Stimulated activated CD4-positive, alpha-beta T cell treated with anti-CD3 and anti-CD28 coated beads, Interleukin-15, amount 100 ng/mL, for 24 hours (primary cell): Measurements from ENCODE around the gene NANOG.
A peak's percentile ranks its signal among the peaks of the same experiment; 100 is the strongest.
"Not testable (repeated sequence)": the region's sequence is repeated elsewhere in the genome, so short reads cannot be mapped to it uniquely, and the experiment has no call there.

Source experiments
- DNase-seq: peaks from one replicate; pipeline ENCODE4 v3.0.0-alpha.2; 2020

NANOG gene

DNA sequence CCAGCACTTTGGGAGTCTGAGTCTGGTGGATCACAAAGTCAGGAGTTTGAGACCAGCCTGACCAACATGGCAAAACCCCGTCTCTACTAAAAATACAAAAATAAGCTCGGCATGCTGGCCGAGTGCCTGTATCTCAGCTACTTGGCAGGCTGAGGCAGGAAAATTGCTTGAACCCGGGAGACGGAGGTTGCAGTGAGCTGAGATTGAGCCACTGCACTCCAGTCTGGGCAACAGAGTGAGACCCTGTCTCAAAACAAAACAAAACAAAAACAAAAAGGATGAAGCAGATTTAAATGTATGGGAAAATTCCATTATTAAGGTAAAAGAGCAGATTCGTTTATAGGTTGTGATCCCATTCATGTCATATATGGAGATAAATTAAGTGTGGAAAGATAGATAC lies 17.1 kb downstream of the NANOG start:
- DNase-seq: not testable (repeated sequence)

DNA sequence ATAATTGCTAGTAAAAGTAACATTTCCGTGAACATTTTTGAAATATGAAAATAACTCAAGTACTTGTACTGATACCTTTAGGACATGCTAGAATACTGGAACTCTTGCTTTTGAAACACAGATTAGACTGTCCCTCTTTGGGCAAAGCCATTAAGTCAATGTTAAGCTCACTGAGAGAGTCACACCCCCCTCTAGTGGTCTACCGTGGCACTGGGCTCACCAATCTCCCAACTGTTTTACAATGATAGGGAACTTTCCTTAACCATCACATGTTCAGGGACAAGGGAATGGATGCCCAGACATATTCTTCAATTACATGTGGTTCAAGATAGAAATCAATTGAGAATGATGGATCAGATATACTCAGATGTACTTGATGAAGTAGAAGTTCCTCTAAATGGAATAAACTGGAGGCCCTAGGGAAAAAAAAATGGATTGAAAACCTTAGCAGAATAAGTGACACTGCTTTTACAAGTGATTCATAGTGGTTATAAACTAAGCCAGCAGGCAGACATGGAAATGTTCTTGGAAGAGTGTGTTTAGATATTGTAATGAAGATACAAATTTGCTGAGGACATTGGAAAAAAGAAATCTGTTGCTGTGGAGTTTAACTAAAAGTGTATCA lies 17.8 kb downstream of the NANOG start:
- peak; percentile 76 for DNase-seq

DNA sequence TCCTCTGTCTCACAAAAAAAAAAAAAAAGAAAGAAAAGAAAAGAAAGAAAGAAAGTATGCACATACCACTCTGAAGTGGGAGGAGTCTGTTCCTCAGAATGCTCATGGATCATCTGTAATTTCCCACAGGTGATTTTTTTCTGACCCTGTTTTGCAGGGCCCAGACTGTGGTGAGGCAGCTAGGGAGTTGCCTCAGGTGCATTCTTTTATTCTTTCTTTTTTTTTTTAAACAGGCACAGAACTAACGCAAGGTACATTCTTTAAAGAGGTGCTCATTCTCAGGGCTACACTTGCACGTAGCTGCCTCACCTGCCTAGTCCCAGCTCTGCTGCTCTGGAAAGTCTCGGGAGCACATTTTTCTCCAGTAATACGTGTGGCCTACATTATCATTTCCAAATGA lies 36.6 kb downstream of the NANOG start:
- DNase-seq: not testable (repeated sequence)

DNA sequence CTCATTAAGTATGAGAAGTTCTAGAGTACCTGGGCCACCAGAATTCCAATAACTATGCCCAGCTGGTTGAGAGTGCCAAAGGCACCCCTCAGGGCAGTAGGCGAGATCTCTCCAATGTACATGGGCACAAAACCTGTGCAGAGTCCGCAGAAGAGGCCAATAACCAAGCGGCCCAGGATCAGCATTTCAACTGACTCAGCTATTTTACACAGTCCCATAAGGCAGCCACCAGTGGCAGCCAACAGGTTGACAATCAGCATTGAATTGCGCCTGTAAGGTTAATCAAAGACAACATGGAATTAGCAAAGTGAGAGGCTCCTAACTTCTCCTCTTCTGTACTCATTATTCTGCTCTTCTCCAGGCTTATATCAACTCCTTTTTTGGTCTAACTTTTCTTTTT lies 40.5 kb downstream of the NANOG start:
- DNase-seq: not testable (repeated sequence)

DNA sequence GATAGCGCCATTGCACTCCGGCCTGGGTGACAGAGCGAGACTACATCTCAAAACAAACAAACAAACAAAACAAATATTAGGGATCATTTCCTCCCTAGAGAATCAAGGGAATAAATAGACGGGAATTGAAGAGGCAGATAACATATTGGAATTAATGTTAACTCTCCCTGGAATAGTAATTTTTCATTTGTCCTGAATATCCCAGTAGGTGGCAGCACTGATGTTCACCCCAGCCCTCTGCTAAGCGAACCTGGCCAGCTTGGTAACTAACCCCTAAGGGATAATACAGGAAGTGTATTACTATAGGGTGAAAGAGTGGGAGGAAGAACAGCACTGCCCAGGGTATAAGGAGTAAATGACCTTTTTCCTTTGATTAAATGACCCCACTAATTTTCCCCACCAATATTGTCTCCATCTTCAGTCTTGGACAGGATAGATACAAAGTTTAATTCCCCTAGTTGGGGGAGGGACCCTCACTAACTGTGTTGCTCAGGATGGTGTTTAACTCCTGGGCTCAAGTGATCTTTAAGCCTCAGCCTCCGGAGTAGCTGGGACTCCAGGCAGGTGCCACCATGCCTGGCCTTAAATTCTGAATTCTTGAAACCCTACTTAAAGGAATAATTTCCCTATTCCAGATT lies 43.0 kb downstream of the NANOG start:
- peak; percentile 22 for DNase-seq

DNA sequence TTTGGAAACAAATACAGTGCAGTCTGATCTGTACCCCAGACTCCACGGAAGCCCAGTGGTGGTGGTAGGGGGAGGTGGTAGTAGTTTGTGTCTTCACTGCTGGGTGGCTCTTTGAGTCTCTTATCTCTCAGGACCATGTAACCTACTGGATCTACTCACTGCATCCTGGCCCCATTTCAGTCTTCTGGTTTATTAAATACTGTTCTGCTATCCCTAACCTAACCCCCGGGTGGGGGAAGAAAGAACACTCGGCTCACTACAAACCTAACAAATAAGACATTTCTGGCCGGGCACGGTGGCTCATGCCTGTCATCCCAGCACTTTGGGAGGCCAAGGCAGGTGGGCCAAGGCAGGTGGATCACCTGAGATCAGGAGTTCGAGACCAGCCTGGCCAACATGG lies 44.0 kb downstream of the NANOG start:
- not testable (repeated sequence) for DNase-seq

DNA sequence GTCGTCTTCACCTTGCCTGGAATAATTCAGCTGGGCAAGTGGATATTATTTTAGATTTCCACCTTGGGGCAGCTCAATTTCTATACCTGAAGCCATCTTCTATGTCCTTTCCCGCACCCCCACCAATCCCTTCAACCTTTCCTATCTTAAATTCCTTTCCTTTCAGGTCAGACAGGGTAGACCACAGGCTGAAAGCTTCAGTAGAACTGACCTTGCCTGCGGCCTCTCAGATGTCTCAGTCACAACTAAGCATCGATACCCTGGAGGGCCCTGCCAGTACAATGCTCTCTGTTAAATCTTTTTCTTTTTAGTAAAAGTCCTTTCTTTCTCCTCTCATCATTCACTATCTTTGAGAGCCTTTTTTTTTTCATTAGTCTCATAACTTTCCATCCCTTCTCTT lies 44.6 kb downstream of the NANOG start:
- DNase-seq: no peak

DNA sequence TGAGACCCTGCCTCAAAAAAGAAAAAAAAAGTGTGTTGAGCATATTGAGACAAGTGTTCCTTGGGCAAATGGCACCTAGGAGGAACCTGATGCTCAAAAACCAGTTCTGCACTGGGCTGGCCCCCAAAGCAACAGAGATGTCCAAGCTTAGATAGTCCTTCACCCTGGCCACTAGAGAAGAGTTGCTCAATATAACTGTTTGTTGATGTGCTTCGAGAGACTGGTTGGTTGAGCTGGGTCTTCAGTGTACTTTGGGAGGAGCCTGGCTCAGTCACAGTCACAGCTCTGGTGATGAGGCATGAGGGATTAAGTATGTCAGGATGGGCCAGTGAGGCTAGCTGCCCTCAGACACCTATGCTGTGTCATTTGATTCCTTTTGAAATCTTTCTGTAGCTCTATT lies 45.5 kb downstream of the NANOG start:
- no peak for DNase-seq

DNA sequence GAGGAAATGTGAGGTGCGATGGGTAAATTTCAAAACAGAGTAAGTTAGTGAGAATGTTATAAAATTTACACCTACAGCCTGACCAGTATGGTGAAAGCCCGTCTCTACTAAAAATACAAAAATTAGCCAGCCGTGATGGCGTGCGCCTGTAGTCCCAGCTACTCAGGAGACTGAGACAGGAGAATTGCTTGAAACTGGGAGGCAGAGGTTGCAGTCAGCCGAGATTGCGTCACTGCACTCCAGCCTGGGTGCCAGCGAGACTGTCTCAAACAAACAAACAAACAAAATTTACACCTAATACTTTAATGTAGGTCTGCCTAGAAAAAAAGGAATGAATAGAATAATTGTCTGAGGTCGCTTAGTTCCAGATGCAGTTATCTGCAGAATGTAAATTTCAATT lies 45.9 kb downstream of the NANOG start:
- DNase-seq: no peak

DNA sequence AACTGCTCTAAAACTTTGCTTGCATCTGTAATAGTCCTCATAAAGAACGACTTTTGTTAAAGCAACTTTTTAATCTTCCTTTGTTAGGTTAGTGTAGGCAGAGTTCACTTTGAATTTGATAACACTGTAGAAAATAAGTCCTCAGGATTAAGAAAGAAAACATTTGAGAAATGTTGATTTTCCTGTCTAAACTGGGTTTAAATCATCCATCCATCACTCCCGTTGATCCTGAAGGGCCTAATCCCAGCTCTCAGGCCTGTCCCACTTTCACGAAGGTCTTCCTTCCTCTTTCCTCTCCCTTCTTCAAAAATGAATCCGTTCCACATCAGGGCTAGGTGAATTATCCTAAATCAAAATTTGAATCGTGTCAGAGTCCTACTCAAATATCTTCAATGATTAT lies 46.6 kb downstream of the NANOG start:
- DNase-seq: no peak

DNA sequence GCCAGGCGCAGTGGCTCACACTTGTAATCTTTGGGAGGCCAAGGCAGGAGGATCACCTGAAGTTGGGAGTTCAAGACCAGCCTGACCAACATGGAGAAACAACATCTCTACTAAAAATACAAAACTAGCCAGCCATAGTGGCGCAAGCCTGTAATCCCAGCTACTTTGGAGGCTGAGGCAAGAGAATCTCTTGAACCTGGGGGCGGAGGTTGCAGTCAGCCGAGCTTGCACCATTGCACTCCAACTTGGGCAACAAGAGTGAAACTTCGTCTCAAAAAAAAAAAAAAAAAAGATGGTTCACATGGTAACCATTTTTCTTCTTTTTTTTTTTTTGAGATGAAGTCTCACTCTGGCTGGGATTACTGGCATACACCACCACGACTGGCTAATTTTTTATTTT lies 48.2 kb downstream of the NANOG start:
- DNase-seq: no peak

DNA sequence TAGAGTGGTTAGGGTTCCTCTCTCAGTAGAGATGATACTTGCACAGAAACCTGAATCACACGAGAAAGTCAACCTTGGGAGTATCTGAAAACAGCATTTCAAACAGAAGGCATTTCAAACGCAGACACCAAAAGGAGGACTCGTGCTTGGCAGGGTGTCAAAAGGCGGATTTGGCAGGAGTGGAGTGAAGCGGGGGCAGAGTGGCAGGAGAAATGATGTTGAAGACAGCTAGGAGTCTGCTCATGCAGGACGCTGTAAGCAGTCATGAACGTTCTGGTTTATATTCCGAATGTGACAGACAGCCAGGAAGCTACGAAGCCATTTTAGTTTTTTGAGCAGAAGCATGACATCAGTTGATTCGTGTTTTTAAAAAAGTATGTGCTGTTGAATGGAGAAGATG lies 50.0 kb downstream of the NANOG start:
- not testable (repeated sequence) for DNase-seq

DNA sequence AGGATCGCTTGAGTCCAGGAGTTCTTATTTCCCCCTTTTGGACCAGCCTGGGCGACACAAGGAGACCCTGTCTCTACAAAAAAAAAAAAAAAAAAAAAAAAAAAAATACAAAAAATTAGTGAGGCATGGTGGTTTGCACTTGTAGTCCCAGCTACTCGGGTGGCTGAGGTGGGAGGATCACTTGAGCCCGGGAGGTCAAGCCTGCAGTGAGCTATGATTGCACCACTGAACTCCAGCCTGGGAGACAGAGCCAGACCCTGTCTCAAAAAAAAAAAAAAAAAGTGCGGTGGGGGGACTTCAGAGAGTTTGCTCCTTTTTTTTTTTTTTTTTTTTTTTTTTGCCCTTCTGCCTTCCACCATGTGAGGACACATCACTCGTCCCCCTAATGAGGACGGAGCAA lies 50.6 kb downstream of the NANOG start:
- not testable (repeated sequence) for DNase-seq

DNA sequence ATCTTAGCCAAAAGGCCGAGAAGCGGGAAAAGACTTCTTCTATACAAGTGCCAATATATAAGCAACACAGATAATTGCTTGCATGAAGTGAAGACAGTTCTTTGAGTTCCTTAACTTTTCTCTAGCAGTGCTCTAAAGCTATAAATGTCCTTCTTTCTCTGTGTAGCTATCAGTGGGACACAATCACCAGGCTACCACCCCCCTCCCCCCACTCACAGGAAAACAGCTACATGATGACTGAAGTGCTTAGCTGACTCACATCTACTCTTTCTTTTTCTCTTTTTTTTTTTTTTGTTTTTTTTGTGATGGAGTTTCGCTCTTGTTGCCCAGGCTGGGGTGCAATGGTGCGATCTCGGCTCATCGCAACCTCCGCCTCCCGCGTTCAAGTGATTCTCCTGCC lies 53.2 kb downstream of the NANOG start:
- not testable (repeated sequence) for DNase-seq

DNA sequence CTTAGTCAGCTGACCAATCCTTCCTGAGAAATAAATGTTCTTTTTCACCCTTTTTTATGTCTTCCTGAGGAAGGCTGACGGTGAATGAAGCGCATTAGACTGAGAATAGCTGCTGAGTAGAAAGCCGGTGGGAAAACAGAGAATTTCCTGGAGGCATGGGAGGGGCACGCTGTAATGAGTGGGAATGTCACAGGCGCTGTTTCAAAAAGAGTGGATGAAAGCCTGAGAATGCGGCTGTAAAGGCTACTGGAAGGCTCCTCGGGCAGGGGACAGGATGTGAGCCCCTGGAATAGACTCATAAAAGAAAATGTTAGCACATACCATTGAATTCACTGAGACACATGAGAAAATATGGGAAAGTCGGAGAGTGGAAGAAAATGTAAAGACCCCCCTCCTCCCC lies 53.9 kb downstream of the NANOG start:
- not testable (repeated sequence) for DNase-seq

DNA sequence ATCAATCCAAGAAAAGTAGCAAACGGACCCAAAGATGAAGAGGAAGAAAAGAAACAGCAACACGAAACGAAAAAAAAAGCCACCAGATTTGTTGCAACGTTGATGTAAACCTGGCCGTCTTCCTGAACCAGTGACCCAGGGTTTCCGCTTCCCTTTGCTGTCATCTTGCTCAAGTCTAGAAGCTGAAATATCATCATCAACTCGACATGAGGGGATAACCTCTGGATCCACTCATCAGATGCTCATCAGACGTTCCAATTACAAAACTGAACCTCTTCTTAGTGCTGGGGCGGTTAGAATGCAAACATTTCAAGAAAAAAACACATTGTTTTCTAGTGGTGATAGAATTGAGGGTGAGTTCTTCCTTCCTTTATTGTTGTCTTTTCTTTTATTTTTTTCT lies 54.4 kb downstream of the NANOG start:
- not testable (repeated sequence) for DNase-seq

DNA sequence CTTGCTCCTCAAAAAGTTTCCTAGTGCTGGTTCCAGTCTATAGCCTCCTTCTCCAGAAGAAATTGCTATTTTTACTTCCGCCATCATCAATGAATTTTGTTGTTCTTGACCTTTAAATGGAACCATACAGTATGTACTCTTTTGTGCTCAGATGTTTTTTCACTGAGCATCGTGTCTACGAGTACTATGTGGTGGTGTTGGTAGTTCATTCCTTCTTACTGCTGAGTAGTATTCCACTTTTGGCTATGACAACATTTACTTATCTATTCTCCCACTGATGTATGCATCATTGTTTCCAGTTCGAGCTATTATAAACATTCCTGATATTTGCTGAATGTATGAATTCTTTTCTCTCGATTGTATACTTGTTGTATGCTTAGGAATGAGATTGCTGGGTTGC lies 54.9 kb downstream of the NANOG start:
- no peak for DNase-seq

DNA sequence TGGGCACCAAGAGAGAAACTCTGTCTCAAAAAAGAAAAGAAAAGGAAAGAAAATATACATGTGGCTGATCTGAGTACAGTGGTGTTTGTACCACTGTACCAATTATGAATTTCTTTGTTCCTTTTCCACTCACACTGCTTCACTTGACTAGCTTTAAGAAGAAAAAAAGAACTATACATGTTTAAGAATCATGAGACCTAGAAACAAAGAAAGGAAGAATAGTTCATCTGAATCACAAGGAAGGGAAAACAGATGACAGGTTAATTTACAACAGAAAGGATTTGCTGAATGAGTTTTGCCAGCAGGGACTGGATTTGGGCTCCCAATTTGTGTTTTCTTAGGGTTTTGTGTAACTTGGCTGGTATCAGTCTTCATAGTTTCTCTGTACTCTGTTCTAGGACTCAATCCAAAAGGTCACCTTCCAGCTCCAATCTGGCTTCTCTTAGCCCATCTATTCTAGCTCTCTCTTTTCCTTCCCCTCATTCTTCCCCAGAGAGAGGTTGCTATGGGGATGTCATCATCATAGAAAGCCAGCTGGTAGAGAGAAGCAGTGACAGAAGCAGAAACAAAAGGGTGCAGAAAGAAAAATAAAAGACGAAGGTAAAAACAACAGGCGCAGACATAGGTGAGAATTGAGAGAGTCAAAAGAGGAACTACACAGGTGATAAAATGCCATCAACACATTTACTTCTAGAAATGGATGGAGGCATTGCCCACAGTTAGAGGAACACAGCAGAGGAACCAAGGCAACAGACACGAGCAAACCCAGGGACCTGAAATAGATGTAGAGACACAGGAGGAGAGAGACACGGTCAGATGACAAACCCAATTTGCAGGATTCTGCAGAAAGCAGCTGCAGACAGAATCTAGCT lies 58.3 kb downstream of the NANOG start:
- not testable (repeated sequence) for DNase-seq

DNA sequence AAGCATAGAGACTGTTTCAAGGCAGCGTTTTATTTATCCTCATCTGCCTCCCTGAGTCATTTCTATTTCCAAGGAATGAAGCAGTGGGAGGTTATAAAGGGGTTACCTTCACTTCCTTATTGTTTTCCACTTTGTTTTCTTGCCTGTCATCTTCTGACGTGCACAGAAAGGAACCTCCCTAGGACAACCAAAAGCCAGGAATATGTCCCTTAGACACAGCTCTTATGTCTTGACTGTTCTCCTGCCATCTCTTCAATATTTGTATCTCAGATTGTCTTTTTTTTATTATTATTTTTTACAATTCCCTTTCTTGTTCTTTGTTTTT lies 58.9 kb downstream of the NANOG start:
- not testable (repeated sequence) for DNase-seq
